Measurements from ENCODE around the gene CLIC4. TPM values are rescaled to one million over a fixed set of nuclear protein-coding genes. Genes with fewer than 3 reads are reported as not detected.

The CLIC4 gene
- total and polyA plus RNA-seq, 9 of the 15 experiments (the other 6 are each of a cell fraction or from before 2014, with no cell fraction given) = 16.0 to 67.5 (median 38.4) TPM

GRCh38 chr1:24744911-24745710, at the start of gene CLIC4 (continued):
- TF ChIP-seq E2F6 (IDR thresholded peaks at IDR 0.05; ENCODE audit: borderline replicate concordance in 1 of 2, extremely low read depth in 1 of 2, insufficient read depth in 1 of 2, insufficient read length in 1 of 2, low read depth in 1 of 2, low read length in 1 of 2, poor library complexity in 1 of 2, severe bottlenecking in 1 of 2) = peak; percentile 67 to 83
- TF ChIP-seq ZNF280B (CRISPR knock-in tag; IDR thresholded peaks at IDR 0.05) = no peak
- no peak for TF ChIP-seq ZNF717 (CRISPR knock-in tag; IDR thresholded peaks at IDR 0.05)
- peak in 1 of 2 experiments; percentile 81; a peak in 1 of 3 replicates for TF ChIP-seq CBX3 (IDR thresholded peaks at IDR 0.05; ENCODE audit: borderline replicate concordance in 1 of 2, low read length in 2 of 2)
- no peak for TF ChIP-seq MYBL2 (IDR thresholded peaks at IDR 0.05; ENCODE audit: low read depth)
- no peak for TF ChIP-seq MYBL2 (CRISPR knock-in tag; IDR thresholded peaks at IDR 0.05; ENCODE audit: borderline replicate concordance)
- no peak for TF ChIP-seq ZBTB34 (CRISPR knock-in tag; IDR thresholded peaks at IDR 0.05)
- peak; percentile 26; the same call in 1 of the 2 replicates for TF ChIP-seq GABPA (tag; conservative IDR thresholded peaks at IDR 0.05; ENCODE audit: low read depth)
- TF ChIP-seq ZNF655 (CRISPR knock-in tag; IDR thresholded peaks at IDR 0.05) = no peak
- no peak for TF ChIP-seq SRSF3 (IDR thresholded peaks at IDR 0.05; ENCODE audit: insufficient read depth, low read length)
- TF ChIP-seq SMAD1 (IDR thresholded peaks at IDR 0.05; ENCODE audit: low read depth, low read length, partially characterized antibody) = no peak
- 0 out of 2 replicates have a peak, but pooled peaks have one; percentile 4 for TF ChIP-seq ZNF589 (CRISPR knock-in tag; IDR thresholded peaks at IDR 0.05; ENCODE audit: low read depth)
- no peak for TF ChIP-seq SMARCB1 (IDR thresholded peaks at IDR 0.05; ENCODE audit: insufficient read length, low read depth)
- TF ChIP-seq ZNF764 (CRISPR knock-in tag; IDR thresholded peaks at IDR 0.05; ENCODE audit: low read depth) = no peak
- TF ChIP-seq CAMTA2 (CRISPR knock-in tag; conservative IDR thresholded peaks at IDR 0.05) = no peak
- no peak for TF ChIP-seq BMI1 (IDR thresholded peaks at IDR 0.05; ENCODE audit: low read length)
- TF ChIP-seq NR3C1 (CRISPR knock-in tag; IDR thresholded peaks at IDR 0.05) = no peak
- TF ChIP-seq NR2F6 (CRISPR knock-in tag; IDR thresholded peaks at IDR 0.05) = no peak
- TF ChIP-seq GTF2F1 (IDR thresholded peaks at IDR 0.05; ENCODE audit: low read depth, low read length) = 0 out of 2 replicates have a peak, but pooled peaks have one; percentile 69
- TF ChIP-seq BCOR (IDR thresholded peaks at IDR 0.05) = 0 out of 2 replicates have a peak, but pooled peaks have one; percentile 18
- no peak for TF ChIP-seq MAFG (tag; conservative IDR thresholded peaks at IDR 0.05)
- no peak for TF ChIP-seq DPF2 (IDR thresholded peaks at IDR 0.05)

All from K562 (cell line).